Keratinocyte (primary cell): ENCODE data around the gene CIART. TPM values are rescaled to one million over a fixed set of nuclear protein-coding genes. Genes with fewer than 3 reads are reported as not detected.

ENCODE experiments used
- DNase-seq: peaks from one replicate; pipeline ENCODE4 v3.0.0-alpha.2; 2011; ENCODE audit warnings: low read depth, missing footprints, low spot score
- FAIRE-seq: peaks from 2 replicates; lab custom pipeline; 2011; peaks lifted over from hg19 to GRCh38; lab: Jason Lieb, UNC
- H2AFZ ChIP-seq: 2 replicates; pipeline ENCODE4 v1.6.0; 2012; ENCODE audit warnings: low read length, control low read depth, inconsistent platforms; ENCODE audit not compliant: control insufficient read depth
- H3K27ac ChIP-seq: 2 replicates; pipeline ENCODE4 v1.5.1; 2011; ENCODE audit warnings: low read length; ENCODE audit not compliant: control insufficient read depth, insufficient read depth
- H3K27me3 ChIP-seq: 3 replicates; pipeline ENCODE4 v1.6.0; 2011; ENCODE audit warnings: low read length; ENCODE audit not compliant: control insufficient read depth, insufficient read depth; ENCODE audit errors: extremely low read depth
- H3K36me3 ChIP-seq, 2 experiments: 2 replicates in 1 of 2; 3 replicates in 1 of 2; pipeline ENCODE4 v1.5.1; 2011; ENCODE audit warnings: low read length in 2 of 2, mild to moderate bottlenecking in 1 of 2; ENCODE audit not compliant: control insufficient read depth in 2 of 2, insufficient read depth in 2 of 2; ENCODE audit errors: extremely low read depth in 1 of 2
- H3K4me1 ChIP-seq: 3 replicates; pipeline ENCODE4 v1.5.1; 2011; ENCODE audit warnings: low read length; ENCODE audit not compliant: control insufficient read depth, insufficient read depth; ENCODE audit errors: extremely low read depth
- H3K4me2 ChIP-seq: 3 replicates; pipeline ENCODE4 v1.6.0; 2011; ENCODE audit warnings: low read depth, low read length; ENCODE audit not compliant: control insufficient read depth, insufficient read depth; ENCODE audit errors: extremely low read depth
- H3K4me3 ChIP-seq, 3 experiments: fragments of 200-600 bp in 1 of 3; sonication (generic) in 1 of 3; 2 replicates in 2 of 3; 3 replicates in 1 of 3; pipeline ENCODE4 v1.5.1; 2011 to 2016; ENCODE audit warnings: low read length in 3 of 3, mild to moderate bottlenecking in 3 of 3, control low read depth in 2 of 3, inconsistent platforms in 1 of 3, low read depth in 1 of 3, mixed read lengths in 1 of 3, mixed run types in 1 of 3, moderate library complexity in 1 of 3; ENCODE audit not compliant: control insufficient read depth in 2 of 3, insufficient read depth in 2 of 3; ENCODE audit errors: extremely low read depth in 1 of 3
- H3K79me2 ChIP-seq: 2 replicates; pipeline ENCODE4 v1.6.0; 2012; ENCODE audit warnings: low read length; ENCODE audit not compliant: control insufficient read depth, insufficient read depth
- H3K9ac ChIP-seq: 3 replicates; pipeline ENCODE4 v1.6.0; 2011; ENCODE audit warnings: low read length; ENCODE audit not compliant: control insufficient read depth, insufficient read depth; ENCODE audit errors: extremely low read depth
- H3K9me1 ChIP-seq: 3 replicates; pipeline ENCODE4 v1.6.0; 2011; ENCODE audit warnings: low read length; ENCODE audit not compliant: control insufficient read depth, insufficient read depth; ENCODE audit errors: extremely low read depth
- H3K9me3 ChIP-seq: 2 replicates; pipeline ENCODE4 v1.5.1; 2012; ENCODE audit warnings: low read depth, low read length; ENCODE audit not compliant: control insufficient read depth
- H4K20me1 ChIP-seq: 3 replicates; pipeline ENCODE4 v1.6.0; 2011; ENCODE audit warnings: low read length; ENCODE audit not compliant: control insufficient read depth, insufficient read depth; ENCODE audit errors: extremely low read depth
- CTCF ChIP-seq, 3 experiments: IDR thresholded peaks in 1 of 3; conservative IDR thresholded peaks in 1 of 3; optimal IDR thresholded peaks in 1 of 3; 2 replicates in 2 of 3; 3 replicates in 1 of 3; pipeline versions ENCODE3 to v1.5.1; 2011; ENCODE audit warnings: low read length in 3 of 3, mild to moderate bottlenecking in 3 of 3, moderate library complexity in 2 of 3, control low read depth in 1 of 3, inconsistent platforms in 1 of 3; ENCODE audit not compliant: insufficient read depth in 2 of 3; ENCODE audit errors: extremely low read depth in 1 of 3
- EZH2 ChIP-seq: IDR thresholded peaks from one replicate; pipeline ENCODE4 v1.6.1; 2012; ENCODE audit warnings: inconsistent platforms, mild to moderate bottlenecking, low read length, moderate library complexity
- dilution Hi-C: fragments of 300-500 bp; cut with MboI; formaldehyde crosslinking; loops from one replicate; pipeline ENCODE4 v1.7.0; 2020; ENCODE audit warnings: low sequenced_read_pairs; ENCODE audit not compliant: extremely low pct_ligation_motif_present
- polyA plus RNA-seq, 5 experiments: library from polyadenylated mRNA; depleted of rRNA in 3 of 5; stranded (reverse) in 3 of 5; stranded (forward) in 1 of 5; unstranded in 1 of 5; fragments of >200 nt; gene quantifications; 1 replicate in 1 of 5; 2 replicates in 3 of 5; 3 replicates in 1 of 5; pipeline versions ENCODE4 v1.2.1 to v1.2.3, GENCODE V29; 2011 to 2012; ENCODE audit warnings: missing spikeins in 2 of 5, low read depth in 1 of 5, low replicate concordance in 1 of 5

Gene CIART
- polyA plus RNA-seq, 1 donor (not counting 4 experiments of a cell fraction or from before 2014, with no cell fraction given), result 15.0 TPM

- FAIRE-seq, result no peak
- peak overlapping the region; percentile 42 for H2AFZ ChIP-seq
- no peak for DNase-seq
Observed at GRCh38 chr1:150320667-150320978, 38.3 kb downstream of the CIART start.

GRCh38 chr1:150321826-150322166, 39.4 kb downstream of the CIART start:
- Histone ChIP-seq H3K79me2 (peaks cover 37% of the 10 kb centered on the region), H3K4me1 (peaks cover 6% of the 10 kb centered on the region), H3K9me3 (no peaks in the 10 kb centered on the region), H3K9me1 (no peaks in the 10 kb centered on the region), H4K20me1 (no peaks in the 10 kb centered on the region), H3K36me3 (peaks cover 6 to 10% of the 10 kb centered on the region in 2 experiments), H3K27ac (peak overlapping the region; percentile 88), H3K9ac (peak overlapping the region; percentile 95), H3K27me3 (no peaks in the 10 kb centered on the region), H3K4me2 (peak overlapping the region; percentile 80), H2AFZ (peak overlapping the region; percentile 94), H3K4me3 (peak overlapping the region; percentile 87 to 99 (median 97))
- dilution Hi-C loops, result no loop called here
- DNase-seq (no peak), FAIRE-seq (no peak)
- TF ChIP-seq EZH2 (no peak), CTCF (optimal IDR thresholded peaks at IDR 0.05 in 1 of 3, IDR thresholded peaks at IDR 0.05 in 1 of 3, conservative IDR thresholded peaks at IDR 0.05 in 1 of 3; ENCODE audit: extremely low read depth in 1 of 3, insufficient read depth in 2 of 3, low read length in 3 of 3) (no peak)

More at GRCh38 chr1:150320667-150320978, 38.3 kb downstream of the CIART start:
- H3K4me2 ChIP-seq, result peak overlapping the region; percentile 64
- no peak for TF ChIP-seq CTCF (optimal IDR thresholded peaks at IDR 0.05 in 1 of 3, IDR thresholded peaks at IDR 0.05 in 1 of 3, conservative IDR thresholded peaks at IDR 0.05 in 1 of 3; ENCODE audit: extremely low read depth in 1 of 3, insufficient read depth in 2 of 3, low read length in 3 of 3)
- TF ChIP-seq EZH2, result no peak
- dilution Hi-C loops, result no loop called here
- peak overlapping the region; percentile 25 to 99 (median 87) for H3K4me3 ChIP-seq
- no peaks in the 10 kb centered on the region for H3K9me1 ChIP-seq
- H3K27ac ChIP-seq, result no peak overlapping the region
- peaks cover 35% of the 10 kb centered on the region for H3K79me2 ChIP-seq
- no peaks in the 10 kb centered on the region for H3K27me3 ChIP-seq
- peaks cover 5 to 6% of the 10 kb centered on the region in 2 experiments for H3K36me3 ChIP-seq
- peaks cover 6% of the 10 kb centered on the region for H3K4me1 ChIP-seq
- H4K20me1 ChIP-seq, result no peaks in the 10 kb centered on the region
- H3K9me3 ChIP-seq, result no peaks in the 10 kb centered on the region
- H3K9ac ChIP-seq, result no peak overlapping the region
